ENCODE data around the gene ALDH1L1.

The ALDH1L1 gene

GRCh38 chr3:126197854-126198584 lies 17.6 kb upstream of the ALDH1L1 start:
- in situ Hi-C loops (cut with HindIII; ENCODE audit: low pct_ligation_motif_present, low pct_unique_long_range_greater_than_20kb, low sequenced_read_pairs) = no loop called here
- DNase-seq = peak; percentile 57

GRCh38 chr3:126197343-126197742 lies 17.0 kb upstream of the ALDH1L1 start:
- in situ Hi-C loops (cut with HindIII; ENCODE audit: low pct_ligation_motif_present, low pct_unique_long_range_greater_than_20kb, low sequenced_read_pairs) = no loop called here
- DNase-seq = no peak

GRCh38 chr3:126194713-126195305 lies 14.4 kb upstream of the ALDH1L1 start:
- in situ Hi-C loops (cut with HindIII; ENCODE audit: low pct_ligation_motif_present, low pct_unique_long_range_greater_than_20kb, low sequenced_read_pairs) = no loop called here
- DNase-seq = peak; percentile 24

GRCh38 chr3:126191246-126191645 lies 10.9 kb upstream of the ALDH1L1 start:
- DNase-seq = no peak
- in situ Hi-C loops (cut with HindIII; ENCODE audit: low pct_ligation_motif_present, low pct_unique_long_range_greater_than_20kb, low sequenced_read_pairs) = no loop called here

GRCh38 chr3:126187920-126188319 lies 7.5 kb upstream of the ALDH1L1 start:
- in situ Hi-C loops (cut with HindIII; ENCODE audit: low pct_ligation_motif_present, low pct_unique_long_range_greater_than_20kb, low sequenced_read_pairs) = no loop called here
- DNase-seq = no peak

GRCh38 chr3:126186749-126187148 lies 6.4 kb upstream of the ALDH1L1 start:
- DNase-seq = no peak
- in situ Hi-C loops (cut with HindIII; ENCODE audit: low pct_ligation_motif_present, low pct_unique_long_range_greater_than_20kb, low sequenced_read_pairs) = no loop called here

GRCh38 chr3:126186271-126186670 lies 5.9 kb upstream of the ALDH1L1 start:
- in situ Hi-C loops (cut with HindIII; ENCODE audit: low pct_ligation_motif_present, low pct_unique_long_range_greater_than_20kb, low sequenced_read_pairs) = no loop called here
- no peak for DNase-seq

GRCh38 chr3:126184465-126185000 lies 4.1 kb upstream of the ALDH1L1 start:
- in situ Hi-C loops (cut with HindIII; ENCODE audit: low pct_ligation_motif_present, low pct_unique_long_range_greater_than_20kb, low sequenced_read_pairs) = no loop called here
- DNase-seq = no peak

GRCh38 chr3:126181398-126181725 lies 976 bp upstream of the ALDH1L1 start:
- DNase-seq = no peak
- in situ Hi-C loops (cut with HindIII; ENCODE audit: low pct_ligation_motif_present, low pct_unique_long_range_greater_than_20kb, low sequenced_read_pairs) = no loop called here

GRCh38 chr3:126179825-126180476 lies 435 bp downstream of the ALDH1L1 start:
- DNase-seq = peak; percentile 16

GRCh38 chr3:126170073-126170777 lies 10.2 kb downstream of the ALDH1L1 start:
- in situ Hi-C loops (cut with HindIII; ENCODE audit: low pct_ligation_motif_present, low pct_unique_long_range_greater_than_20kb, low sequenced_read_pairs) = no loop called here

More at GRCh38 chr3:126179825-126180476, 435 bp downstream of the ALDH1L1 start:
- in situ Hi-C loops (cut with HindIII; ENCODE audit: low pct_ligation_motif_present, low pct_unique_long_range_greater_than_20kb, low sequenced_read_pairs) = no loop called here

GRCh38 chr3:126167566-126167965 lies 12.8 kb downstream of the ALDH1L1 start:
- in situ Hi-C loops (cut with HindIII; ENCODE audit: low pct_ligation_motif_present, low pct_unique_long_range_greater_than_20kb, low sequenced_read_pairs) = no loop called here
- DNase-seq = no peak

More at GRCh38 chr3:126170073-126170777, 10.2 kb downstream of the ALDH1L1 start:
- DNase-seq = no peak

GRCh38 chr3:126166009-126166408 lies 14.4 kb downstream of the ALDH1L1 start:
- in situ Hi-C loops (cut with HindIII; ENCODE audit: low pct_ligation_motif_present, low pct_unique_long_range_greater_than_20kb, low sequenced_read_pairs) = no loop called here
- no peak for DNase-seq

- in situ Hi-C loops (cut with HindIII; ENCODE audit: low pct_ligation_motif_present, low pct_unique_long_range_greater_than_20kb, low sequenced_read_pairs) = no loop called here
Observed at GRCh38 chr3:126161309-126161708, 19.1 kb downstream of the ALDH1L1 start.

GRCh38 chr3:126160243-126161210 lies 19.9 kb downstream of the ALDH1L1 start:
- no peak for DNase-seq
- in situ Hi-C loops (cut with HindIII; ENCODE audit: low pct_ligation_motif_present, low pct_unique_long_range_greater_than_20kb, low sequenced_read_pairs) = no loop called here

More at GRCh38 chr3:126161309-126161708, 19.1 kb downstream of the ALDH1L1 start:
- DNase-seq = no peak

GRCh38 chr3:126159476-126159875 lies 20.9 kb downstream of the ALDH1L1 start:
- in situ Hi-C loops (cut with HindIII; ENCODE audit: low pct_ligation_motif_present, low pct_unique_long_range_greater_than_20kb, low sequenced_read_pairs) = no loop called here

GRCh38 chr3:126158912-126159454 lies 21.4 kb downstream of the ALDH1L1 start:
- DNase-seq = no peak
- in situ Hi-C loops (cut with HindIII; ENCODE audit: low pct_ligation_motif_present, low pct_unique_long_range_greater_than_20kb, low sequenced_read_pairs) = no loop called here

More at GRCh38 chr3:126159476-126159875, 20.9 kb downstream of the ALDH1L1 start:
- DNase-seq = no peak
